Ascending aorta (tissue), 2 donors: ENCODE results near the gene FMOD. TPM values are rescaled to one million over a fixed set of nuclear protein-coding genes. Genes with fewer than 3 reads are reported as not detected.

Source experiments
- DNase-seq, 2 donors: peaks; one replicate each; pipeline ENCODE4 v3.0.0-alpha.2; 2019; ENCODE audit warnings: low spot score in 2 of 2
- H3K27ac ChIP-seq, 2 donors: fragments of 200-600 bp; sonication (generic); one replicate each; pipeline ENCODE4 v1.5.1; 2016 to 2017; ENCODE audit warnings: mild to moderate bottlenecking in 1 of 2
- H3K27me3 ChIP-seq: fragments of 200-600 bp; sonication (generic); one replicate; pipeline ENCODE4 v1.5.1; 2017
- H3K36me3 ChIP-seq, 2 donors: fragments of 200-600 bp; sonication (generic); one replicate each; pipeline ENCODE4 v1.5.1; 2016
- H3K4me1 ChIP-seq, 2 donors: fragments of 200-600 bp; sonication (generic); one replicate each; pipeline ENCODE4 v1.5.1; 2016 to 2017; ENCODE audit warnings: mild to moderate bottlenecking in 1 of 2
- H3K4me3 ChIP-seq, 2 donors: fragments of 200-600 bp; sonication (generic); one replicate each; pipeline ENCODE4 v1.5.1; 2016 to 2017; ENCODE audit warnings: mild to moderate bottlenecking in 1 of 2
- H3K9me3 ChIP-seq, 2 donors: fragments of 200-600 bp; sonication (generic); one replicate each; pipeline ENCODE4 v1.5.1; 2016
- CTCF ChIP-seq, 3 experiments: fragments of 200-600 bp in 2 of 3; fragments of 450-650 bp in 1 of 3; sonication (generic) in 2 of 3; IDR thresholded peaks; one replicate each; pipeline ENCODE4 v1.5.1; 2016 to 2019; ENCODE audit warnings: antibody characterized with exemption in 3 of 3, mild to moderate bottlenecking in 1 of 3, moderate library complexity in 1 of 3
- intact Hi-C: fragments of 100-400 bp; cut with DNase I; formaldehyde crosslinking; loops from one replicate; pipeline ENCODE4 v1.15.1; 2023
- total RNA-seq: library from RNA; depleted of rRNA; stranded (reverse); fragments of >200 nt; gene quantifications from one replicate; pipeline ENCODE4 v1.1.0, GENCODE V29; 2016

The FMOD gene
- total RNA-seq, 1 donor from 2014 or later: 92.3 TPM

- H3K27ac ChIP-seq: peak overlapping the region; percentile 17 to 63
- DNase-seq: no peak
- no peaks in the 10 kb centered on the region for H3K9me3 ChIP-seq
- no peaks in the 10 kb centered on the region for H3K27me3 ChIP-seq
- TF ChIP-seq CTCF (IDR thresholded peaks at IDR 0.05): peak; percentile 70 to 73 (median 73)
- intact Hi-C loops: loop anchor here (10.0 kb wide), 1 partner anchor 352 kb away; no protein-coding TSS in a partner anchor
- peaks cover 0 to 46% of the 10 kb centered on the region in 2 donors for H3K4me1 ChIP-seq
- peaks cover 12 to 25% of the 10 kb centered on the region in 2 donors for H3K36me3 ChIP-seq
- no peak overlapping the region for H3K4me3 ChIP-seq
These were observed 8.6 kb downstream of the FMOD start for GRCh38 chr1:203342192-203342940.

GRCh38 chr1:203340112-203340790 lies 10.7 kb downstream of the FMOD start:
- peaks cover 4 to 42% of the 10 kb centered on the region in 2 donors for H3K4me1 ChIP-seq
- no peaks in the 10 kb centered on the region for H3K27me3 ChIP-seq
- TF ChIP-seq CTCF (IDR thresholded peaks at IDR 0.05): peak; percentile 86 to 88 (median 88)
- peak in 1 of 2 donors; percentile 83 for DNase-seq
- peak overlapping the region; percentile 3 to 22 for H3K27ac ChIP-seq
- H3K9me3 ChIP-seq: no peaks in the 10 kb centered on the region
- peaks cover 10 to 18% of the 10 kb centered on the region in 2 donors for H3K36me3 ChIP-seq
- intact Hi-C loops: loop anchor here (1.0 to 10.0 kb wide), 2 partner anchors 100 to 355 kb away; no protein-coding TSS in a partner anchor
- no peak overlapping the region for H3K4me3 ChIP-seq

GRCh38 chr1:203338335-203339036 lies 12.4 kb downstream of the FMOD start:
- Histone ChIP-seq H3K4me1 (peaks cover 4 to 29% of the 10 kb centered on the region in 2 donors), H3K27ac (no peak overlapping the region), H3K9me3 (no peaks in the 10 kb centered on the region), H3K27me3 (no peaks in the 10 kb centered on the region), H3K4me3 (no peak overlapping the region), H3K36me3 (peaks cover 10 to 18% of the 10 kb centered on the region in 2 donors)
- TF ChIP-seq CTCF (IDR thresholded peaks at IDR 0.05): peak; percentile 80 to 88 (median 85)
- no peak for DNase-seq
- intact Hi-C loops: loop anchor here (1.0 to 2.0 kb wide), 3 partner anchors 65 to 71 kb away; no protein-coding TSS in a partner anchor

- peaks cover 4 to 15% of the 10 kb centered on the region in 2 donors for H3K4me1 ChIP-seq
- intact Hi-C loops: no loop called here
- H3K36me3 ChIP-seq: peaks cover 5 to 6% of the 10 kb centered on the region in 2 donors
- H3K9me3 ChIP-seq: no peaks in the 10 kb centered on the region
- no peaks in the 10 kb centered on the region for H3K27me3 ChIP-seq
- H3K4me3 ChIP-seq: no peak overlapping the region
- H3K27ac ChIP-seq: peak overlapping the region; percentile 65 to 81
- DNase-seq: no peak
- no peak for TF ChIP-seq CTCF (IDR thresholded peaks at IDR 0.05)
These were observed 14.8 kb downstream of the FMOD start for GRCh38 chr1:203336097-203336496.

GRCh38 chr1:203335503-203335902 lies 15.4 kb downstream of the FMOD start:
- TF ChIP-seq CTCF (IDR thresholded peaks at IDR 0.05): no peak
- H3K4me1 ChIP-seq: peaks cover 4 to 15% of the 10 kb centered on the region in 2 donors
- H3K27ac ChIP-seq: peak overlapping the region; percentile 65 to 81
- H3K4me3 ChIP-seq: no peak overlapping the region
- H3K27me3 ChIP-seq: no peaks in the 10 kb centered on the region
- intact Hi-C loops: no loop called here
- no peaks in the 10 kb centered on the region for H3K9me3 ChIP-seq
- DNase-seq: no peak
- no peaks in the 10 kb centered on the region for H3K36me3 ChIP-seq
